HFF-Myc (cell line): ENCODE results near the gene AAMP.
"Not testable (repeated sequence)": the region's sequence is repeated elsewhere in the genome, so short reads cannot be mapped to it uniquely, and the experiment has no call there.

Experiments
- DNase-seq: peaks from one replicate; pipeline ENCODE4 v3.0.0-alpha.2; 2011; ENCODE audit warnings: low read depth; ENCODE audit errors: extremely low read depth
- H3K4me3 ChIP-seq: replicated peaks from 2 replicates; pipeline ENCODE4 v1.5.1; 2011; ENCODE audit warnings: low read depth, mild to moderate bottlenecking, control low read depth, low read length
- CTCF ChIP-seq: IDR thresholded peaks from 2 replicates; pipeline ENCODE4 v1.5.1; 2012; ENCODE audit warnings: mild to moderate bottlenecking, low read depth, low read length, control low read depth; ENCODE audit errors: missing control alignments

Gene AAMP

GRCh38 chr2:218273908-218274249, 3.9 kb upstream of the AAMP start:
- H3K4me3 ChIP-seq, result no peak overlapping the region
- no peak for TF ChIP-seq CTCF
- no peak for DNase-seq

GRCh38 chr2:218273214-218273907, 3.4 kb upstream of the AAMP start:
- DNase-seq, H3K4me3 ChIP-seq: not testable (repeated sequence)

GRCh38 chr2:218272531-218273212, 2.7 kb upstream of the AAMP start:
- TF ChIP-seq CTCF, result peak; percentile 96
- peak; percentile 85 for DNase-seq
- H3K4me3 ChIP-seq, result no peak overlapping the region

- no peak for TF ChIP-seq CTCF
- no peak for DNase-seq
- no peak overlapping the region; the same call in 1 of the 2 replicates for H3K4me3 ChIP-seq
Measured at GRCh38 chr2:218271865-218272530, 2.1 kb upstream of the AAMP start.

- no peak for DNase-seq
- peak overlapping the region; percentile 96 for H3K4me3 ChIP-seq
- no peak for TF ChIP-seq CTCF
Measured at GRCh38 chr2:218271487-218271797, 1.5 kb upstream of the AAMP start.

- no peak for DNase-seq
- TF ChIP-seq CTCF, result no peak
- peak overlapping the region; percentile 96 for H3K4me3 ChIP-seq
Measured at GRCh38 chr2:218270721-218271486, 967 bp upstream of the AAMP start.

- TF ChIP-seq CTCF, result no peak
- H3K4me3 ChIP-seq, result no peak overlapping the region
- no peak for DNase-seq
Measured at GRCh38 chr2:218267259-218267658, 2.7 kb downstream of the AAMP start.
